HG03439 (cell line): ENCODE measurements around the gene GAS6.
"Not testable (repeated sequence)": the region's sequence is repeated elsewhere in the genome, so short reads cannot be mapped to it uniquely, and the experiment has no call there.

Experiments used
- ATAC-seq: cut with Tn5 transposase; IDR thresholded peaks from one replicate; pipeline ENCODE4 v1.9.1; 2021; ENCODE audit warnings: mild to moderate bottlenecking, moderate library complexity; ENCODE audit not compliant: unreplicated experiment

The GAS6 gene

DNA sequence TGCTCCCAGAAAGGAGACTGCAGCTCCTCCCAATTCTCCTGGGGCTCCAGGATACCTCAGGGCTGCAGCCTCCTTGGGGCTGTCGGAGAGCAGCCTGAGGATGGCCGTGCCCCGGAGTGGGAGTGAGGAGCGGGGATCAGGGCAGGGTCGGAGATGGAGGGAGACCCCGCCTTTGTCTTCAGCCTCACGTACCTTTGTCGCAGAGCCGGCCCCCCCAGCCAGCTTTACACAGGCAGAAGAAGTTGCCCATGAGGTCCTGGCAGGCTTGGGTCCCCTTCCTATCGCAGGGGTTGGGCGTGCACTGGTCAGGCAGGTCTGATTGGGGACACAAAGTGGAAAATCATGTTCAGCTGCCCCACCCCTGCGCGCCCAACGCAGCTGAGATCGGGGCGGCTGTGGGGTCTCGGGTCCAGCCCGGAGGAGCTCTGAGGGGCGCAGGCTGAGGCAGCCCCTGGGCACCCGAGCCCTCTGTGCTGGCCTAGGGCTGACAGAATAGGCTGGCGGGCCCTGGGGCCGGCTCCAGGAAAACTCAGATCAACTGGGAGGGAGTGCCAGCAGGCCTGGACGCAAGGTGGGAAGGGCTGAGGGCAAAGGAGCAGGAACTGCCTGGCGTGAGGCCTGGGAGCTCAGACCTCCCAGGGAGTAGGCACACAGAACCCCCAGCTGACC lies 24.2 kb downstream of the GAS6 start:
- no peak for ATAC-seq

GRCh38 chr13:113838711-113839201 lies 25.1 kb downstream of the GAS6 start:
- no peak for ATAC-seq

GRCh38 chr13:113837560-113838355 lies 26.1 kb downstream of the GAS6 start:
- no peak for ATAC-seq

DNA sequence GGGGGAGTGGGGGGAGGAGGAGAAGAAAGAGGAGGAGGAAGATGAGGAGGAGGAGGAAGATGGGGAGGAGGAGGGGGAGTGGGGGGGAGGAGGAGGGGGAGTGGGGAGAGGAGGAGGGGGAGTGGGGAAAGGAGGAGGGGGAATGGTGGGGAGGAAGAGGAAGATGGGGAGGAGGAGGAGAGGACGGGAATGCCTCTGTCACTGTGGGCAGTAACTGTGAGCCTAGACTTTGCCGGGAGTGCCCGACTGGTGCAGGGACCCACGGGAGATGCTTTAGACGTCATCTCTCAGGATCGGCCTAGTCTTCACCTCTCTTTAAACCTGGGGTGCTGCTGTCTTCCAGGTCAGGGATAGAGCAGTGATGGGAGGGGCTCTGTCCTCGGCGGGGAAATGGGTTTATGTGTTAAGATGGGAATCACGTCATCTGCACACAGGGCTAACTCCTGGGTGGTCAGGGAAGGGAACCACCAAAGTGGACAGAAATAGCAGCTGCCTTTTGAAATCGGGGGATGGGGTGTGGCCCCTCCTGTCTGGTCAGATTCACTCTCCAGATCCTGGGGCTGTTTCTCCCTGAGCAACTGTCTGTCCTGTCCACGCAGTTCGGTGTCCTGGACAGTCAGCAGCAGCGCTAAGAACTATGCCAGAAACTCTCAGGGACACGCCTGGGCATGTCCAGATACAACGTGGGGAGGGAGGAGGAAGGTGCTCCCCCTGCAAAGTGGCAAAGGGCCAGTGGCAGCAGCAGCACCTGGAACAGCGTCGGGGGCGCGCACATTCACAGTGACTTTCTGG lies 26.9 kb downstream of the GAS6 start:
- no peak for ATAC-seq

- ATAC-seq = no peak
Measured at GRCh38 chr13:113835461-113836270, 28.2 kb downstream of the GAS6 start.

- no peak for ATAC-seq
Measured at GRCh38 chr13:113834496-113835200, 29.2 kb downstream of the GAS6 start.

- not testable (repeated sequence) for ATAC-seq
Measured at GRCh38 chr13:113834006-113834405, 29.9 kb downstream of the GAS6 start.

- no peak for ATAC-seq
Measured at GRCh38 chr13:113833111-113833830, 30.6 kb downstream of the GAS6 start.

DNA sequence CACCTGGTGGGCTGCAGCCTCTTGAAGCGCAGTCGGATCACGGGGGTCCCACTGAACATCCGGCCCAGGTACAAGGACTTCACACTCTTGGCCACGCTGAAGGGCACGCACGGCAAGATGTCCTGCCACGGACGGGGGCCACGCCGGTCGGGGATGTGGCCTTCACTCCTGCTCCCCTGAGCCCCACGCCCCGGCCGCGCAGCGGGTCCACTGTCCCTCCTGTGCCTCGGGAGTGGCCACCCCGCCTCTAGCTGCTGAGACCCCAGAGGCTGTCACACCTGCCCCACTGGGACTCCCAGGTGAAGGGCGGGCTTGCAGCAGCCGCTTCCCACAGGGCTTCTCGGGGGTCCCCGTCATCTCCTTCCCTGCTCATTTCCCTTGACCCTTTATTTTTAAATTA lies 31.2 kb downstream of the GAS6 start:
- no peak for ATAC-seq

DNA sequence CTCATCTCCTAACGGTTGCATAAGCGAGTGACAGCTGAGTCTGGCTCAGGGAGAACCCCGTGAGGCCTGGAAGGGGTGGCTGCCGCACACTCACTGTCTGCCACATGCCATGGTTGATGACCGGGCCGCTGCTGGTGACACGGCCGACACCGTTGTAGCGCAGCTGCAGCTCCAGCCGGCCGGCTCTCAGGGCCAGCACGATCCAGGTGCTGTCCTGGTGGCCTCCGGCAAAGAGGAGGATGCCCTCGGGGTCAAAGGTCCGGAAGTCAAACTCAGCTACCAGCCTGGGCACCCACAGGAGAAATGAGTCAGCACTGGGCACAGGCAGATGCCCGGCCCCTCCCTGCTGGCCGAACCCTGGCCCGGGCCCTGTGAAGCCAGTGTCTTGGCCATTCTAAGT lies 31.7 kb downstream of the GAS6 start:
- no peak for ATAC-seq

GRCh38 chr13:113831061-113831460 lies 32.8 kb downstream of the GAS6 start:
- no peak for ATAC-seq

- not testable (repeated sequence) for ATAC-seq
Measured at GRCh38 chr13:113830426-113830950, 33.4 kb downstream of the GAS6 start.

- no peak for ATAC-seq
Measured at GRCh38 chr13:113828282-113828825, 35.5 kb downstream of the GAS6 start.

DNA sequence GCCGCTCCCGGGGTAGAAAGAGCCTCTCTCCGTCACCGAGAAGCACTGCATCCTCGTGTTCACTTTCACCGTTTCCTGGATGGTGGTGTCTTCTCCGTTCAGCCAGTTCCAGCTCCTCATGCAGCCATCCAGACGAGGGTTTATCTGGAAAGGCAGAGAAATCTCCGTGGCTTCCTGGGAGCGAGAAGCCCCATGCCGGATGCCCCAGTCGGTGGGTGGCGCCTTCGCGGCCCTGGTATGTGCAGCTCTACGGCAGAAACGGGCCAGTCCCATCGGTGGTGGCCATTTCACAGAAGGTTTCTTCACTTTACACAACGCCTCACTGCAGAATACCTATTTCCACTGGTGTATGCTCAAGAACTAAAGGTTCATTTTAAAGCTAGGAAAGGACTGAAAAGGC lies 36.9 kb downstream of the GAS6 start:
- ATAC-seq = no peak

GRCh38 chr13:113826446-113826845 lies 37.4 kb downstream of the GAS6 start:
- ATAC-seq = not testable (repeated sequence)

GRCh38 chr13:113825841-113826240 lies 38.0 kb downstream of the GAS6 start:
- no peak for ATAC-seq

- no peak for ATAC-seq
Measured at GRCh38 chr13:113823771-113824170, 40.1 kb downstream of the GAS6 start.

GRCh38 chr13:113822956-113823744 lies 40.7 kb downstream of the GAS6 start:
- no peak for ATAC-seq
